Activated naive CD4-positive, alpha-beta T cell treated with anti-CD3 and anti-CD28 coated beads for 36 hours (primary cell): ENCODE measurements around the gene ASB7. TPM values are rescaled to one million over a fixed set of nuclear protein-coding genes. Genes with fewer than 3 reads are reported as not detected.

Experiments
- CTCF ChIA-PET: fragments of 350-600 bp; sonication (Branson Sonifier 250); formaldehyde crosslinking; loops from one replicate; lab custom pipeline; 2021; ENCODE audit warnings: antibody characterized with exemption; lab: Charles Lee
- DNase-seq: peaks from one replicate; pipeline ENCODE4 v3.0.0-alpha.2; 2020
- H3K27ac Mint-ChIP-seq: one replicate; pipeline ENCODE4 v1.8.0; 2021; ENCODE audit warnings: mild to moderate bottlenecking, mixed read lengths
- H3K27me3 Mint-ChIP-seq: one replicate; pipeline ENCODE4 v1.8.0; 2021; ENCODE audit warnings: low read depth, mixed read lengths
- H3K36me3 Mint-ChIP-seq: one replicate; pipeline ENCODE4 v1.8.0; 2021; ENCODE audit warnings: low read depth, mixed read lengths
- H3K4me1 Mint-ChIP-seq: one replicate; pipeline ENCODE4 v1.8.0; 2021; ENCODE audit warnings: low read depth, mixed read lengths
- H3K4me3 Mint-ChIP-seq: one replicate; pipeline ENCODE4 v1.8.0; 2021; ENCODE audit warnings: mild to moderate bottlenecking, moderate library complexity, mixed read lengths
- H3K9me3 Mint-ChIP-seq: one replicate; pipeline ENCODE4 v1.8.0; 2021; ENCODE audit warnings: mixed read lengths
- intact Hi-C: fragments of 100-400 bp; cut with micrococcal nuclease; formaldehyde crosslinking; loops from one replicate; pipeline ENCODE4 v1.15.1; 2023
- total RNA-seq, 2 experiments: library from RNA; stranded (reverse); gene quantifications; one replicate each; pipeline ENCODE4 v1.2.3, GENCODE V29; 2021

ASB7 gene
- total RNA-seq, 2 experiments from 2014 or later: 15.6 to 16.8 TPM

GRCh38 chr15:100598655-100599054 is 3.7 kb upstream of the ASB7 start:
- H3K4me1 Mint-ChIP-seq: peaks cover 53% of the 10 kb centered on the region
- H3K36me3 Mint-ChIP-seq: peaks cover 15% of the 10 kb centered on the region
- H3K27ac Mint-ChIP-seq: no peak overlapping the region
- no peaks in the 10 kb centered on the region for H3K9me3 Mint-ChIP-seq
- peak overlapping the region; percentile 63 for H3K4me3 Mint-ChIP-seq
- no peaks in the 10 kb centered on the region for H3K27me3 Mint-ChIP-seq
- DNase-seq: no peak
- intact Hi-C loops: loop anchor here (5.0 to 10.0 kb wide), 5 partner anchors 529 to 1344 kb away; partner anchors contain the start of genes LRRC28 and TM2D3
- CTCF ChIA-PET: interaction anchor here (1.1 to 1.8 kb wide), 4 partner anchors 26 to 673 kb away, joined by 3 to 6 read pairs (median 5); no protein-coding TSS in a partner anchor

DNA sequence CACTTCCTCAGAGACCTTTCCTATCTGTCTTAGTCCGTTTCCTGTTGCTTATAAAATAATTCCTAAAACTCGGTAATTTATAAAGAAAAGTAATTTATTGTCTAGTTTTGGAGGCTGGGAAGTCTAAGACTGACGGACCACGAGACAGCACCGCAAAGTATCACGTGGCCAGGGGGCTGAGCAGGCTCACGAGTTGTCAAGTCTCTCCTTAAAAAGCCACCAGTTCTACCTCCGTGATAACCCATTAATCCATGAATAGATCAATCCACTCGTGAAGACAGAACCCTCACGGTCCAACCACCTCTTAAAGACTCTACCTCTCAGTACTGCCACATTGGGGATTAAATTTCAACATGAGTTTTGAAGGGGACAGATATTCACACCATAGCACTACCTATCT is 1.2 kb upstream of the ASB7 start:
- CTCF ChIA-PET: no interaction called here
- peaks cover 55% of the 10 kb centered on the region for H3K4me1 Mint-ChIP-seq
- H3K36me3 Mint-ChIP-seq: peaks cover 20% of the 10 kb centered on the region
- H3K4me3 Mint-ChIP-seq: no peak overlapping the region
- no peaks in the 10 kb centered on the region for H3K9me3 Mint-ChIP-seq
- DNase-seq: peak; percentile 62
- no peak overlapping the region for H3K27ac Mint-ChIP-seq
- no peaks in the 10 kb centered on the region for H3K27me3 Mint-ChIP-seq
- intact Hi-C loops: loop anchor here (5.0 kb wide), 1 partner anchor 691 kb away; no protein-coding TSS in a partner anchor

- H3K36me3 Mint-ChIP-seq: peaks cover 21% of the 10 kb centered on the region
These were observed 749 bp upstream of the ASB7 start for GRCh38 chr15:100601617-100602063.

GRCh38 chr15:100602823-100603393 is 519 bp downstream of the ASB7 start:
- Mint-ChIP-seq H3K4me3 (no peak overlapping the region), H3K27ac (no peak overlapping the region), H3K27me3 (no peaks in the 10 kb centered on the region), H3K9me3 (no peaks in the 10 kb centered on the region), H3K4me1 (peaks cover 55% of the 10 kb centered on the region), H3K36me3 (peaks cover 23% of the 10 kb centered on the region)
- intact Hi-C loops: loop anchor here (1.0 to 5.0 kb wide), 7 partner anchors 12 to 689 kb away; partner anchors contain the start of gene CHSY1
- peak; percentile 76 for DNase-seq
- CTCF ChIA-PET: interaction anchor here (0.5 to 1.9 kb wide), 4 partner anchors 30 to 264 kb away, joined by 3 to 8 read pairs (median 4); no protein-coding TSS in a partner anchor

More at GRCh38 chr15:100601617-100602063, 749 bp upstream of the ASB7 start:
- H3K4me3 Mint-ChIP-seq: no peak overlapping the region
- H3K27ac Mint-ChIP-seq: no peak overlapping the region
- intact Hi-C loops: loop anchor here (1.0 to 5.0 kb wide), 6 partner anchors 10 to 691 kb away; partner anchors contain the start of gene CHSY1
- H3K27me3 Mint-ChIP-seq: no peaks in the 10 kb centered on the region
- no peak for DNase-seq
- peaks cover 57% of the 10 kb centered on the region for H3K4me1 Mint-ChIP-seq
- CTCF ChIA-PET: interaction anchor here (1.9 kb wide), 1 partner anchor 29 kb away, joined by 6 read pairs; no protein-coding TSS in a partner anchor
- no peaks in the 10 kb centered on the region for H3K9me3 Mint-ChIP-seq

- Mint-ChIP-seq H3K4me1 (peaks cover 14% of the 10 kb centered on the region), H3K4me3 (no peak overlapping the region), H3K27me3 (no peaks in the 10 kb centered on the region), H3K9me3 (no peaks in the 10 kb centered on the region), H3K36me3 (peaks cover 21% of the 10 kb centered on the region), H3K27ac (no peak overlapping the region)
- no peak for DNase-seq
- intact Hi-C loops: no loop called here
- CTCF ChIA-PET: interaction anchor here (1.0 kb wide), 1 partner anchor 15 kb away, joined by 3 read pairs; no protein-coding TSS in a partner anchor
These were observed 10.2 kb downstream of the ASB7 start for GRCh38 chr15:100612539-100612938.

- Mint-ChIP-seq H3K27ac (no peak overlapping the region), H3K4me1 (peaks cover 7% of the 10 kb centered on the region)
- CTCF ChIA-PET: interaction anchor here (1.0 kb wide), 1 partner anchor 263 kb away, joined by 3 read pairs; no protein-coding TSS in a partner anchor
These were observed 10.8 kb downstream of the ASB7 start for GRCh38 chr15:100613208-100613607.

GRCh38 chr15:100614336-100614735 is 11.9 kb downstream of the ASB7 start:
- no peak for DNase-seq
- Mint-ChIP-seq H3K4me1 (peaks cover 4% of the 10 kb centered on the region), H3K36me3 (peaks cover 21% of the 10 kb centered on the region), H3K27me3 (no peaks in the 10 kb centered on the region), H3K9me3 (no peaks in the 10 kb centered on the region), H3K27ac (no peak overlapping the region), H3K4me3 (no peak overlapping the region)
- intact Hi-C loops: no loop called here
- CTCF ChIA-PET: interaction anchor here (0.7 to 1.3 kb wide), 2 partner anchors 13 to 33 kb away, joined by 3 read pairs; no protein-coding TSS in a partner anchor

More at GRCh38 chr15:100613208-100613607, 10.8 kb downstream of the ASB7 start:
- H3K4me3 Mint-ChIP-seq: no peak overlapping the region
- H3K27me3 Mint-ChIP-seq: no peaks in the 10 kb centered on the region
- intact Hi-C loops: no loop called here
- no peak for DNase-seq
- no peaks in the 10 kb centered on the region for H3K9me3 Mint-ChIP-seq
- peaks cover 19% of the 10 kb centered on the region for H3K36me3 Mint-ChIP-seq

DNA sequence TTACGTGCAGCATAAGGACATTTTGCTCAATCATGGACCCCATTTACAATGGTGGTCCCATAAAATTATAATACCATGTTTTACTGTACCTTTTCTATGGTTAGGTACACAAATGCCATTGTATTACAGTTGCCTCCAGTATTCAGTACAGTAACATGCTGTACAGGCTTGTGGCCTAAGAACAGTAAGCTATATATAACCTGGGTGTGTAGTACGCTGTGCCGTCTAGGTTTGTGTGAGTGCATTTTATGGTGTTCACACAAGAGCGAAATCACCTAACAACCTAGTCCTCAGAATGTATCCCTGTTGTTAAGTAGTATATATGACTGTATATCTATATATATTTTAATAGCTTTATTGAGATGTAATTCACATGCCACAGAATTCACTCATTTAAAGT is 12.5 kb downstream of the ASB7 start:
- no peaks in the 10 kb centered on the region for H3K27me3 Mint-ChIP-seq
- H3K27ac Mint-ChIP-seq: no peak overlapping the region
- no peaks in the 10 kb centered on the region for H3K9me3 Mint-ChIP-seq
- DNase-seq: no peak
- no peak overlapping the region for H3K4me3 Mint-ChIP-seq
- H3K4me1 Mint-ChIP-seq: peaks cover 4% of the 10 kb centered on the region
- intact Hi-C loops: no loop called here
- CTCF ChIA-PET: interaction anchor here (1.3 kb wide), 1 partner anchor 12 kb away, joined by 3 read pairs; no protein-coding TSS in a partner anchor
- peaks cover 21% of the 10 kb centered on the region for H3K36me3 Mint-ChIP-seq

DNA sequence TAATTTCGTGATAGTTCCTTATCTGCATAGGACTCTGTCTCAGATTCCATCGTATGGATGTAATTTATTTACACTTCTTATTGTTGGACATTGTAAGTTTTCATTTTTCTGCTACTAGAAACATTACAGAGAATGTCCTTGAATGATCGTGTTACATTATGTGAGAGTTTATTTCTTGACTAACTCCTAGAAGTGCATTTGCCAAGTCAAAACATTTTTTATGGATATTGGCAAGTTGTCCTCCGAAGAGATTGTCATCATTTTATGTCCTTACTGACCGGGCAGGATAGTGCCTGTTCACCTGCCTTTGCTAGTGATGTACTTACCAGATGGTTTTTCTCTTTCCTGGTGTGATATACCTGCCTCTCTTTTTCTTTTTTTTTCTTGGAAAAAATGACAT is 13.4 kb downstream of the ASB7 start:
- no peaks in the 10 kb centered on the region for H3K27me3 Mint-ChIP-seq
- no peaks in the 10 kb centered on the region for H3K9me3 Mint-ChIP-seq
- no peak overlapping the region for H3K4me3 Mint-ChIP-seq
- peaks cover 4% of the 10 kb centered on the region for H3K4me1 Mint-ChIP-seq
- peaks cover 18% of the 10 kb centered on the region for H3K36me3 Mint-ChIP-seq
- CTCF ChIA-PET: no interaction called here
- intact Hi-C loops: no loop called here
- DNase-seq: no peak
- H3K27ac Mint-ChIP-seq: no peak overlapping the region

- Mint-ChIP-seq H3K4me3 (no peak overlapping the region), H3K27me3 (no peaks in the 10 kb centered on the region), H3K36me3 (peaks cover 18% of the 10 kb centered on the region), H3K4me1 (peaks cover 4% of the 10 kb centered on the region), H3K9me3 (no peaks in the 10 kb centered on the region), H3K27ac (no peak overlapping the region)
- CTCF ChIA-PET: interaction anchor here (1.8 kb wide), 1 partner anchor 390 kb away, joined by 5 read pairs; no protein-coding TSS in a partner anchor
- intact Hi-C loops: no loop called here
- no peak for DNase-seq
These were observed 14.3 kb downstream of the ASB7 start for GRCh38 chr15:100616700-100617099.

GRCh38 chr15:100623301-100623700 is 20.9 kb downstream of the ASB7 start:
- no peaks in the 10 kb centered on the region for H3K27me3 Mint-ChIP-seq
- no peaks in the 10 kb centered on the region for H3K9me3 Mint-ChIP-seq
- no peak for DNase-seq
- CTCF ChIA-PET: no interaction called here
- no peak overlapping the region for H3K4me3 Mint-ChIP-seq
- H3K36me3 Mint-ChIP-seq: peaks cover 4% of the 10 kb centered on the region
- peaks cover 5% of the 10 kb centered on the region for H3K4me1 Mint-ChIP-seq
- H3K27ac Mint-ChIP-seq: no peak overlapping the region
- intact Hi-C loops: no loop called here

DNA sequence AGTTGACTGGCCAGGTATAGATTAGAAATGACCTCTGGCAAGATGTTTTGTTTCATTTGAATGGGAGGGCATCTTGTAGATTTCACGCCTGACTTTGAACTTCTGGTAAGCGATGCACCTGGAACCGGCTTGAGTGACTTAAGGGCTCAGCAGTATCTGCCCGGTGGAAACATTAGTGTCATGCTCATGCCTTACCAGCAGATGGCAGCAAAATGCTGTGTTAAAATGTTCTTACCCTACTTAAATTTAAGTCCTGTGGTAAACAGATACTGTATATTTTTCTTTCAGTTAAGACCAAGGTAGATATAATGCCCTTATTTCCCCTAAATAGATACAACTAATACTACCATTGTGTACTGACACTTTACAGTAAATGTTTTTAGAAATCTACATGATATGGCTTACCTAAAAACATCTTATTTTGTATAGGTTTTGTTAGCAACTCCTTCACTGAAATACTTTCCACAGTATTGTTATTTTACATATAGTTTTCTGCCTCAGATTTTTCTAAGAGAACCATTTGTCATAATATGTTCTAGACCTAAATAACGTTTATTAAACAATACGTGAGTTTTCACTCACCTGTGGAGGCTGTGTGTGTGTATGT is 25.5 kb downstream of the ASB7 start:
- Mint-ChIP-seq H3K4me3 (no peak overlapping the region), H3K36me3 (peaks cover 16% of the 10 kb centered on the region), H3K27me3 (no peaks in the 10 kb centered on the region), H3K27ac (no peak overlapping the region), H3K9me3 (no peaks in the 10 kb centered on the region), H3K4me1 (peaks cover 15% of the 10 kb centered on the region)
- DNase-seq: peak; percentile 79
- CTCF ChIA-PET: interaction anchor here (0.8 to 1.7 kb wide), 7 partner anchors 9 to 380 kb away, joined by 3 to 9 read pairs (median 4); no protein-coding TSS in a partner anchor
- intact Hi-C loops: loop anchor here (1.0 to 5.0 kb wide), 3 partner anchors 245 to 379 kb away; partner anchors contain the start of gene LRRK1
